Measurements from ENCODE around the gene INSIG1.

INSIG1 gene

GRCh38 chr7:155267023-155267422 lies 30.7 kb upstream of the INSIG1 start:
- DNase-seq, result no peak

- DNase-seq, result no peak
Measured at GRCh38 chr7:155267436-155267835, 30.2 kb upstream of the INSIG1 start.

GRCh38 chr7:155268211-155268610 lies 29.5 kb upstream of the INSIG1 start:
- no peak for DNase-seq

- DNase-seq, result no peak
Measured at GRCh38 chr7:155268921-155269650, 28.6 kb upstream of the INSIG1 start.

- no peak for DNase-seq
Measured at GRCh38 chr7:155269766-155270585, 27.7 kb upstream of the INSIG1 start.

GRCh38 chr7:155270861-155271260 lies 26.8 kb upstream of the INSIG1 start:
- DNase-seq, result no peak

- no peak for DNase-seq
Measured at GRCh38 chr7:155274633-155275355, 22.9 kb upstream of the INSIG1 start.

GRCh38 chr7:155276042-155276799 lies 21.5 kb upstream of the INSIG1 start:
- DNase-seq, result no peak

GRCh38 chr7:155276800-155277375 lies 20.8 kb upstream of the INSIG1 start:
- no peak for DNase-seq

GRCh38 chr7:155277385-155277994 lies 20.2 kb upstream of the INSIG1 start:
- peak; percentile 80 for DNase-seq

GRCh38 chr7:155278921-155279320 lies 18.8 kb upstream of the INSIG1 start:
- DNase-seq, result no peak

GRCh38 chr7:155279787-155280445 lies 17.8 kb upstream of the INSIG1 start:
- DNase-seq, result no peak

GRCh38 chr7:155280446-155281397 lies 17.0 kb upstream of the INSIG1 start:
- DNase-seq, result peak; percentile 29

- no peak for DNase-seq
Measured at GRCh38 chr7:155281398-155281969, 16.2 kb upstream of the INSIG1 start.

- DNase-seq, result peak; percentile 32
Measured at GRCh38 chr7:155282671-155283070, 15.0 kb upstream of the INSIG1 start.

- peak; percentile 89 for DNase-seq
Measured at GRCh38 chr7:155283565-155284194, 14.0 kb upstream of the INSIG1 start.

GRCh38 chr7:155284496-155285274 lies 13.0 kb upstream of the INSIG1 start:
- no peak for DNase-seq

- no peak for DNase-seq
Measured at GRCh38 chr7:155285423-155285822, 12.3 kb upstream of the INSIG1 start.
